Activated T-cell treated with anti-CD3 and anti-CD28 coated beads for 4 hours (primary cell): ENCODE measurements around the gene SLC29A3.
"Not testable (repeated sequence)": the region's sequence is repeated elsewhere in the genome, so short reads cannot be mapped to it uniquely, and the experiment has no call there.

Experiments
- DNase-seq: peaks from one replicate; pipeline ENCODE4 v3.0.0-alpha.2; 2020

Gene SLC29A3

DNA sequence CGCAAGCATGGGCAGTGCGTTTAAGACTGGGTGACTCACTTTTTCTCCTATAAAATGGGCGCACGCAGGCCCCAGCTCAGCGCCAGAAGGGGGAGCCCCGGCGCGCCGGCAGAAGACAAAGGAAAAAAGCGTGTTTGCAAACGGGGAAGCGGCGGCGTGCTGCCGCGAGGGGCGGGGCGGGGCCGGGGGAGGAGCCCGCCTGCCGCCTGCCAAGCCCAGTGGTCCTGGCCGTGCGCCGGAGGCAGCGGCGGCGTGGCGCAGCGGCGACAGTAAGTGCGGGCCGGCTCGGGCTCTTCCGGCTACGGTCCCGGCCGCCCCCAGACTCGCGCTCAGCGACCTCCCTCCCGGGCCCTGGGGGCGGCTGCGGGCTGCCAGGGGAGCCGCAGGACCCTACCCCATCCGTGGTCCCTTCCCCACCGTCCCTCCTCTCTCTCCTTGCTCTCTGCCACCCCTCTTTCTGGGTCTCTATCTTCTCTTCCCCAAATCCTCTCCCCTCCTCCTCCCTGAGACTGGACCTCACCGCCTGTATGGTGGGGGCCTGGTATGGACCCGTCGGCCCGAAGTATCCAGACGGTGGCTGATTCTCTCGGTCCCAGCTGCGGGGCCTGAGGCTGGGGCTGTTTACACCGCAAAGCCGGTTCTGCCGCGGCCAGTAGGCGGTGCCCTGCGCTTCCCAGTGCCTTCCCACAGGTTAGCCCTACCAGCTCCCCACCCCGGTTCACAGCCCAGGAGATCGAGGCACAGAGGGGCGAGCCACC lies at the start of gene SLC29A3:
SLC29A3 (plus strand) TSS at position 218 of the 758 bp plus-strand sequence; CDS start at position 269, 51 bp downstream.
- DNase-seq = peak; percentile 72

- DNase-seq = no peak
Observed at GRCh38 chr10:71269301-71270288, 49.5 kb upstream of the SLC29A3 start.

DNA sequence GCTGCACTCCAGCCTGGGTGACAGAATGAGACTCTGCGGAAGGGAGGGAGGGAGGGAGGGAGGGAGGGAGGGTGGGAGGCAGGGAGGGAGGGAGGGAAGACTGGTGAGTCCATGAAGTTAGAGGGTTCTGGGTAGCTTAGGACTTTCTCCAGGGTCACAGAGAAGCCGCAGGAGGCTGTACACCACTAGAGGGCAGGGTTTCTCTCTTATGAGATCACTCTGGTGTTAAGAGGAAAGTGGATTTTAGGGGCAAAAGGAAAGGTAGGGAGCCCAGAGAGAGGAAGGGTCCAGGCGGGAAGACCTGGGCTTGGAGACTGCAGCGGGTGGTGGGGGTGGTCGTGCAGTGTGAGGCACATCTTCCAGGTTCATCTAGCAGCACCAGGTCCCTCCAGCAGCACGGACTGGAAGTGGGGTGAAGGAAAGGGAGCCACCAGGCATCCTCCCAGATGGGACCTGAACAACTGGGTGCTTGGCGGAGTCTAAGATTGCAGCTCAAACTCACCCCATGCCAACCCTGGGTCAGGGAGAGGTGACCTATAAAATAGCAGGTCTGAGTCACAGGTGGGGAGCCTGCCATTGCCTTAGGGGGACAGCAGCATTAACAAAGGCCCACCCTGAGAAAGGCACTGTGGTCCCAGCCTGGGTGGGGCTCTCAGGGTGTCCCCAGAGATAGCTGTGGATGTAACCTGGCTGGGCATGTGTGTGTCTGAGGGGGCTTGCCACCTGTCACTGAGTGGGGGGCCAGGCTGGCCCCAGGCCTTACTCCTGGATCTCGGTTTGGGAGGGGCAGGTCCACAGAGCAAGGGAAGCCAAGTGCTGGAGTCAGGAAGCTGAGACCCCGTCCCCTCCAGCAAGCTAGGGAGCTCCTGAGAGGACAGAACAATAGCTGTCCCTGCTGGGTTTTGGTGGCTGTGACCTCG lies 48.5 kb upstream of the SLC29A3 start:
- DNase-seq = no peak

GRCh38 chr10:71271662-71272055 lies 47.4 kb upstream of the SLC29A3 start:
- no peak for DNase-seq

DNA sequence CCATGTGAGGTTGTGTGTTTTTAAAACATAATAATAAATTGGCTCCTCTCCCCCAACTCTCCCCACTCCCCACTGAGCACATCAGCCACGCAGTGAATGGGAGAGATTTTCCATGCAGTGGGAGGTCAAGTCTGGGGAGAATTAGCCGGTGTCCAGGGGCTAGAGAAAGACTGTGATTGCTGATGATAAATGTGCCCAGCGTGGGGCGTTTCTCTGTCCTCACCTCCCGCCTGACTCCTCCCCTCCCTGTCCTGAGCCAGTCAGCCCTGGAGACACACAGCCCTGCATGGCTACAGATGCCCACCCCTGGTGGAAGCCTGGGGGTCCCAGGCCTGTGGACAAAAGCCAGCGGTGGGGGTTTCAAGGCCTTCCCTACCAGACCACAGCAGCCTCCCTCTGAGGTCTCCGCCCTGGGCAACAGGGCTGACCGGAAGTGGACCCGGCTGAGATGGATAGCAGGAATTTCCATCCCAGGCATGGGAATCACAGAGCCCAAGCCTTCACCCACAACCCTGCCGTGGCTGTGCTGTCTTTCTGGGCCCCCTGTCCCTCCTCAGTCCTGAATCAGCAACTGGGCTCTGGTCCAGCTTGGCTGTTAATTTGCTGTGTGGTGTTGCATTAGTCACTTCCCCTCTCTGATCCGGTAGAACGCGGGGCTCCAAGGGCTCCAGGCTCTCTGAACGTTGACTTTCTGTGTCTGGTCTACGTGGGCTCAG lies 46.8 kb upstream of the SLC29A3 start:
- DNase-seq = no peak

DNA sequence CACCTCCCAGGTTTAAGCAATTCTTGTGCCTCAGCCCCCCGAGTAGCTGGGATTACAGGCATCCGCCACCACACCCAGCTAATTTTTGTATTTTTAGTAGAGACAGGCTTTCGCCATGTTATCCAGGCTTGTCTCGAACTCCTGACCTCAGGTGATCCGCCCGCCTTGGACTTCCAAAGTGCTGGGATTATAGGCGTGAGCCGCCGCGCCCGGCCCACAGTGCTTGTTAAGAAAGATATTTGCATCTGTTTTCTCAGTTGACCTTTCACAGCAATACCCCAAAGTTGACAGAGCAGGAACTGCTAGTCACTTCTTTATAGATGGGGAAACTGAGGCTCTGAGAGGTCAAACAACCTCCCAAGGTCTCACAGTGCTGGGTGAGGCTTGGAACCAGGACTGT lies 46.1 kb upstream of the SLC29A3 start:
- DNase-seq = not testable (repeated sequence)

DNA sequence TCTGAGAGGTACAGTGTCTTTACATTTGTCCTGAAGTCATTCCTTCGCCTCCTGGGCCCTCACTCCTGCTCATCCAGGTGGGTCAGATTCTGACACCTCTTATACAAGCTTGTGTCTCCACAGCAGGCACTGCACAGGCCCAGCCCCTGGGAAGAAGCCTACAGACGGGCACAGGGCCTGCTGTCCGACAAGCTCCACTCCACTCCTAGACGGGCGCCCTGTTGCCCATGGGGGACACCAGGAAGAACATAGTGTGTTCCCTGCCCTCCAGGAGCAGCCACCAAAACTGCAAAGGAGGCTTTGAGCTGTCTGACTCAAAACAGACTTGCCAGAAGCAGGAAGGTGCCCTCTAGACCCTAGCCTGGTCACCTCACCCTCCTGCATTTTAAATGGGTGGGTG lies 45.6 kb upstream of the SLC29A3 start:
- DNase-seq = no peak

- DNase-seq = no peak
Observed at GRCh38 chr10:71274901-71275796, 43.9 kb upstream of the SLC29A3 start.

- DNase-seq = no peak
Observed at GRCh38 chr10:71276873-71277272, 42.2 kb upstream of the SLC29A3 start.

- DNase-seq = no peak
Observed at GRCh38 chr10:71277914-71278665, 41.0 kb upstream of the SLC29A3 start.

GRCh38 chr10:71278691-71279588 lies 40.1 kb upstream of the SLC29A3 start:
- no peak for DNase-seq

DNA sequence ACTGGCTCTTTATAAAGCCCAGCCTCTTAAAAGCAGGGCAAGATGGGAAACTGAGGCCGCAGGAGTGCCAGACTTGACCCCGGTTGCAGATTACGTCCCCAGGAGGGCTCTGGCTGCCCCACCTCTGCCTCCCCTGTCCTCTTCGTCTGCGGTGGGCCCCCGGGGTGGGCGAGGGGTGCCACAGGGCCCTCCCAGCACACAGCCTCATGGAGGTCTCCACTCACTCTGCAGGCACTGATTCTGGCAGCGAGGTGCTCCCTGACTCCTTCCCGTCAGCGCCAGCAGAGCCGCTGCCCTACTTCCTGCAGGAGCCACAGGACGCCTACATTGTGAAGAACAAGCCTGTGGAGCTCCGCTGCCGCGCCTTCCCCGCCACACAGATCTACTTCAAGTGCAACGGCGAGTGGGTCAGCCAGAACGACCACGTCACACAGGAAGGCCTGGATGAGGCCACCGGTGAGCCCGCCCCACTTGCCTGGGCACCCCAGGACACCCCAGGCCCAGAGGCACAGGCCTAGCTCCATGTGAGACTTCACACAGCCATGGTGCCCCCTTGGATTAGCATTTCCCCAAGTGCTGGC lies 39.4 kb upstream of the SLC29A3 start:
- no peak for DNase-seq

DNA sequence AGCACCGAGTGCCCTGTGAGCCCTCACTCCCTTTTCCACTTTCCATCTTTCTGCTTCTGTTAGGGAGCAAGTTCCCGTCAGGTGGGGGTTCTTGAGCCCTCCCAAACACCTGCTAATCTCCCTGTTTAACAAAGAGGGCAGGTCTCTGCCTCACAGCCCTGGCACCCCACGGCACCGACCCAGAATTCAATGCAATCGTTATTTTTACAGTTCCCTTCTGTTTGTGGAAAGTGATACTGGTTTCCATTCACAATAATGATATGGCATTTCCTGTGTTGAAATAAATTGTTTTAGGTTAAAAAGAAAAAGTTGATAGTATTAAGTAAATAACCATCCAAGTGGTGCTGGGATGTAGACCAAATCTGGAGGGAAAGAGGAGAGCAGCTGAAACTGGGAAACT lies 38.8 kb upstream of the SLC29A3 start:
- no peak for DNase-seq

GRCh38 chr10:71280825-71281224 lies 38.2 kb upstream of the SLC29A3 start:
- DNase-seq = no peak

- DNase-seq = no peak
Observed at GRCh38 chr10:71281646-71282322, 37.3 kb upstream of the SLC29A3 start.

DNA sequence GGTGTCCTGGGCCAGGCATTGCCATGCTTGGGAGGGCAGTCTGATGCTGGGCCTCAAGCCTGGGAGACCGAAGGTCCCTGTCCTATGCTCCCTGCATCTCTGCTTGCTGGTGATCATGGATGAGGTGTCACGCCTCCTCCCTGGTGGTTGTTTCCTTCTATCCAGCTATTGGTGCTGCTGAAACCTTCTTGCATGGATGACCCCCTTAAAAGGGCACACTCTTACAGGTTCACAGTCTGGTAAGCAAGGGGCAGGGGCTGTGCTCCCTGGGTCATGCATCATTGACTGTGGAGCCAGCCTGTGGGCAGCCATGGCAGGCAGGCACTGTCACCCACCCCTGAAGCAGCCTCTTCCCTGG lies 36.8 kb upstream of the SLC29A3 start:
- no peak for DNase-seq

DNA sequence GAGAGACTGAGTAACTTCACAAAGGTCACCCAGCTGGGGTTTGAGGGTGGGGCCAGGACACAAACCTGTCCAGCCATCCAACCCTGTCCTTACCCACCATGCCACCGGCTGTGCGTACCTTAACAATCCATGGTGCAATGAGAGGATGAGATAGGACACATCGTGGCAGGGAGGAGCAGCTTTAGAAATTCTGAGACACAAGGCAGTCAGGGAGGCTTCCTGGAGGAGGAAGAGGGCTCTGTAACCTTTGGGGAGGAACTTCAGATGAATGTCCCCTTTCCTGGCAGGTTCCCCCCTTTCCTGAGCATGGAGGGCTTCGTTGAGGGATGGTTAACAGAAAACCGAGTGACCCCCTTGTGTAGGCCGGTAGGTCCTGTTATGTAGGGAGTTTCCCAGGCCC lies 35.6 kb upstream of the SLC29A3 start:
- DNase-seq = no peak

DNA sequence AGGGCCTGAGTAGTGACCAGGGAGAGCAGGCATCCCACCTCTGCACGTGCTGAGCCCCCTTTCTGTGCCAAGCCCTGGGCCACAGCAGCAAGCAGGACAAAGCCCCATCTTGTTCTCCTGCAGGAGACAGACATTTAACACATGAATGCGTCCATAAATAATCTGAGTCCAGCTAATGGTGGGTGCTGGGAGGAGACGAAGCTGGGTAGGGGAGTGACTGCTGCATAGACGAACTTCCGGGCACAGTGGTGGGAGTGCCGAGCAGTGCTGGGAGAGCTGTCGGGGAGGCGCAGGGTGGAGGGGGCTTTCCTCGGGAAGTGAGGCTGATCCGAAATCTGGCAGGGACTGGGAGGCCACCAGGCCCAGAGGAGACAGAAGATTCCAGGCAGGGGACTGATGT lies 35.2 kb upstream of the SLC29A3 start:
- DNase-seq = no peak
